Measurements from ENCODE around the gene ZRANB1.

Gene ZRANB1

GRCh38 chr10:125013529-125013872 is 71.6 kb downstream of the ZRANB1 start:
- H3K4me2 ChIP-seq (ENCODE audit: low read length): no peak overlapping the region
- no peak overlapping the region for H2AFZ ChIP-seq (ENCODE audit: low read length)
- H3F3A ChIP-seq (ENCODE audit: insufficient read depth, low read length): no peaks in the 10 kb centered on the region
- H3K79me2 ChIP-seq (ENCODE audit: insufficient read depth, low read length): no peaks in the 10 kb centered on the region
- H4K20me1 ChIP-seq (ENCODE audit: insufficient read depth, low read length): no peaks in the 10 kb centered on the region
- no peaks in the 10 kb centered on the region for H3K36me3 ChIP-seq (ENCODE audit: insufficient read depth, low read length)
- no peak overlapping the region for H3K4me3 ChIP-seq (ENCODE audit: low read depth, low read length, poor library complexity, severe bottlenecking)
- no peaks in the 10 kb centered on the region for H3K9me3 ChIP-seq (ENCODE audit: low read length)
- H3K9me2 ChIP-seq (ENCODE audit: low read depth, low read length): no peaks in the 10 kb centered on the region
- H3K9ac ChIP-seq (ENCODE audit: low read length): no peak overlapping the region
- H3K27ac ChIP-seq (ENCODE audit: low read depth, low read length, poor library complexity, severe bottlenecking): no peak overlapping the region
- H3K27me3 ChIP-seq (ENCODE audit: insufficient read depth, low read length): no peaks in the 10 kb centered on the region; the same call in 1 of the 2 replicates
- no peak for TF ChIP-seq EZH2 (IDR thresholded peaks at IDR 0.05; ENCODE audit: borderline replicate concordance, low read length)
- TF ChIP-seq, protein P1, sequence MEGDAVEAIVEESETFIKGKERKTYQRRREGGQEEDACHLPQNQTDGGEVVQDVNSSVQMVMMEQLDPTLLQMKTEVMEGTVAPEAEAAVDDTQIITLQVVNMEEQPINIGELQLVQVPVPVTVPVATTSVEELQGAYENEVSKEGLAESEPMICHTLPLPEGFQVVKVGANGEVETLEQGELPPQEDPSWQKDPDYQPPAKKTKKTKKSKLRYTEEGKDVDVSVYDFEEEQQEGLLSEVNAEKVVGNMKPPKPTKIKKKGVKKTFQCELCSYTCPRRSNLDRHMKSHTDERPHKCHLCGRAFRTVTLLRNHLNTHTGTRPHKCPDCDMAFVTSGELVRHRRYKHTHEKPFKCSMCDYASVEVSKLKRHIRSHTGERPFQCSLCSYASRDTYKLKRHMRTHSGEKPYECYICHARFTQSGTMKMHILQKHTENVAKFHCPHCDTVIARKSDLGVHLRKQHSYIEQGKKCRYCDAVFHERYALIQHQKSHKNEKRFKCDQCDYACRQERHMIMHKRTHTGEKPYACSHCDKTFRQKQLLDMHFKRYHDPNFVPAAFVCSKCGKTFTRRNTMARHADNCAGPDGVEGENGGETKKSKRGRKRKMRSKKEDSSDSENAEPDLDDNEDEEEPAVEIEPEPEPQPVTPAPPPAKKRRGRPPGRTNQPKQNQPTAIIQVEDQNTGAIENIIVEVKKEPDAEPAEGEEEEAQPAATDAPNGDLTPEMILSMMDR (IDR thresholded peaks at IDR 0.05; ENCODE audit: low read length): no peak
- H3K4me1 ChIP-seq (ENCODE audit: insufficient read depth, low read length, severe bottlenecking): no peaks in the 10 kb centered on the region

GRCh38 chr10:125014086-125014830 is 72.3 kb downstream of the ZRANB1 start:
- H3K36me3 ChIP-seq (ENCODE audit: insufficient read depth, low read length): no peaks in the 10 kb centered on the region
- TF ChIP-seq EZH2 (IDR thresholded peaks at IDR 0.05; ENCODE audit: borderline replicate concordance, low read length): no peak
- TF ChIP-seq, protein P1 (IDR thresholded peaks at IDR 0.05; ENCODE audit: low read length): no peak
- H2AFZ ChIP-seq (ENCODE audit: low read length): no peak overlapping the region
- H4K20me1 ChIP-seq (ENCODE audit: insufficient read depth, low read length): no peaks in the 10 kb centered on the region
- H3K27ac ChIP-seq (ENCODE audit: low read depth, low read length, poor library complexity, severe bottlenecking): no peak overlapping the region
- no peak overlapping the region for H3K9ac ChIP-seq (ENCODE audit: low read length)
- no peak overlapping the region for H3K4me2 ChIP-seq (ENCODE audit: low read length)
- no peak overlapping the region for H3K4me3 ChIP-seq (ENCODE audit: low read depth, low read length, poor library complexity, severe bottlenecking)
- no peaks in the 10 kb centered on the region for H3K9me2 ChIP-seq (ENCODE audit: low read depth, low read length)
- H3K79me2 ChIP-seq (ENCODE audit: insufficient read depth, low read length): no peaks in the 10 kb centered on the region
- H3K27me3 ChIP-seq (ENCODE audit: insufficient read depth, low read length): no peaks in the 10 kb centered on the region; the same call in 1 of the 2 replicates
- no peaks in the 10 kb centered on the region for H3F3A ChIP-seq (ENCODE audit: insufficient read depth, low read length)
- no peaks in the 10 kb centered on the region for H3K4me1 ChIP-seq (ENCODE audit: insufficient read depth, low read length, severe bottlenecking)
- no peaks in the 10 kb centered on the region for H3K9me3 ChIP-seq (ENCODE audit: low read length)

- H3K9me2 ChIP-seq (ENCODE audit: low read depth, low read length): no peaks in the 10 kb centered on the region
- no peaks in the 10 kb centered on the region; the same call in 1 of the 2 replicates for H3K27me3 ChIP-seq (ENCODE audit: insufficient read depth, low read length)
- TF ChIP-seq EZH2 (IDR thresholded peaks at IDR 0.05; ENCODE audit: borderline replicate concordance, low read length): no peak
- TF ChIP-seq, protein P1 (IDR thresholded peaks at IDR 0.05; ENCODE audit: low read length): no peak
- no peak overlapping the region for H3K4me3 ChIP-seq (ENCODE audit: low read depth, low read length, poor library complexity, severe bottlenecking)
- H4K20me1 ChIP-seq (ENCODE audit: insufficient read depth, low read length): no peaks in the 10 kb centered on the region
- H3K9me3 ChIP-seq (ENCODE audit: low read length): no peaks in the 10 kb centered on the region
- no peaks in the 10 kb centered on the region for H3F3A ChIP-seq (ENCODE audit: insufficient read depth, low read length)
- no peak overlapping the region for H3K4me2 ChIP-seq (ENCODE audit: low read length)
- no peak overlapping the region for H3K9ac ChIP-seq (ENCODE audit: low read length)
- H3K4me1 ChIP-seq (ENCODE audit: insufficient read depth, low read length, severe bottlenecking): no peaks in the 10 kb centered on the region
- no peak overlapping the region for H2AFZ ChIP-seq (ENCODE audit: low read length)
- H3K27ac ChIP-seq (ENCODE audit: low read depth, low read length, poor library complexity, severe bottlenecking): no peak overlapping the region
- H3K79me2 ChIP-seq (ENCODE audit: insufficient read depth, low read length): no peaks in the 10 kb centered on the region
- no peaks in the 10 kb centered on the region for H3K36me3 ChIP-seq (ENCODE audit: insufficient read depth, low read length)
These were observed 73.0 kb downstream of the ZRANB1 start for GRCh38 chr10:125014836-125015355.

Data from OCI-LY1 (cell line).